Uterus (tissue), 2 donors: ENCODE data around the gene SLC39A3.

Experiments
- POLR2A ChIP-seq, 2 donors: fragments of 450-650 bp; IDR thresholded peaks; one replicate each; pipeline ENCODE4 v1.6.1; 2016; ENCODE audit warnings: antibody characterized with exemption in 2 of 2, mild to moderate bottlenecking in 1 of 2, moderate library complexity in 1 of 2
- TF ChIP-seq, protein P1 (sequence below), 4 experiments: fragments of 200-600 bp in 2 of 4; fragments of 450-650 bp in 2 of 4; sonication (generic) in 2 of 4; IDR thresholded peaks; one replicate each; pipeline ENCODE4 v1.5.1; 2016 to 2019; ENCODE audit warnings: antibody characterized with exemption in 4 of 4, mild to moderate bottlenecking in 2 of 4, moderate library complexity in 1 of 4

DNA sequence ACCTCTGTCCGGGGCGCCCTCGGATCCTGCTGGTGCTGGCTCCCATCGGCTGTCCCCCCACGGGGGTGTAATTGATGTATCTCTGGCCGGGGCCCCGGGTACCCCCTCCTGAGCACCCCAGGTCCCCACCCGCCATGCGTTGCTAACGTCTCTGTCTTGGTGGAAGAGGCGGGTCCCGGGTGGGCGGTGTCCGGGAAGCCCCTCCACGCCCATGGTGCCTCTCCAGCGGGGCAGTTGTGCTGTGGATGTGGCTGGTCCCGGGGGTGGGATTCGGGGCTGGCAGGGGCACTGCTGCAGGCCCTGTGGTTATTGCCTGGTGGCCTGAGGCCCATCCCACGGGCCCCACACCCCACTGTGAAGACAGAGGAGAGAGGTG is 23.6 kb downstream of the SLC39A3 start:
- TF ChIP-seq POLR2A (IDR thresholded peaks at IDR 0.05) = no peak
- TF ChIP-seq, protein P1, sequence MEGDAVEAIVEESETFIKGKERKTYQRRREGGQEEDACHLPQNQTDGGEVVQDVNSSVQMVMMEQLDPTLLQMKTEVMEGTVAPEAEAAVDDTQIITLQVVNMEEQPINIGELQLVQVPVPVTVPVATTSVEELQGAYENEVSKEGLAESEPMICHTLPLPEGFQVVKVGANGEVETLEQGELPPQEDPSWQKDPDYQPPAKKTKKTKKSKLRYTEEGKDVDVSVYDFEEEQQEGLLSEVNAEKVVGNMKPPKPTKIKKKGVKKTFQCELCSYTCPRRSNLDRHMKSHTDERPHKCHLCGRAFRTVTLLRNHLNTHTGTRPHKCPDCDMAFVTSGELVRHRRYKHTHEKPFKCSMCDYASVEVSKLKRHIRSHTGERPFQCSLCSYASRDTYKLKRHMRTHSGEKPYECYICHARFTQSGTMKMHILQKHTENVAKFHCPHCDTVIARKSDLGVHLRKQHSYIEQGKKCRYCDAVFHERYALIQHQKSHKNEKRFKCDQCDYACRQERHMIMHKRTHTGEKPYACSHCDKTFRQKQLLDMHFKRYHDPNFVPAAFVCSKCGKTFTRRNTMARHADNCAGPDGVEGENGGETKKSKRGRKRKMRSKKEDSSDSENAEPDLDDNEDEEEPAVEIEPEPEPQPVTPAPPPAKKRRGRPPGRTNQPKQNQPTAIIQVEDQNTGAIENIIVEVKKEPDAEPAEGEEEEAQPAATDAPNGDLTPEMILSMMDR (IDR thresholded peaks at IDR 0.05) = no peak
